WTC11 (cell line): ENCODE results near the gene ANP32B. TPM values are rescaled to one million over a fixed set of nuclear protein-coding genes. Genes with fewer than 3 reads are reported as not detected.

Source experiments
- ATAC-seq: fragments of 200-7000 bp; cut with Tn5 transposase; 2 replicates; pipeline ENCODE4 v1.10.0; 2021; ENCODE audit warnings: mild to moderate bottlenecking, moderate library complexity
- CTCF ChIA-PET: fragments of 300-600 bp; sonication (Branson Sonifier 250); formaldehyde crosslinking; loops from one replicate; lab custom pipeline; 2021; ENCODE audit warnings: antibody characterized with exemption; lab: Charles Lee
- POLR2A ChIA-PET: fragments of 350-600 bp; sonication (Branson Sonifier 250); formaldehyde crosslinking; loops from one replicate; lab custom pipeline; 2021; ENCODE audit warnings: antibody characterized with exemption; lab: Charles Lee
- DNase-seq: peaks from one replicate; pipeline ENCODE4 v3.0.0; 2021; ENCODE audit warnings: low spot score
- H3K27ac Mint-ChIP-seq: 2 replicates; pipeline ENCODE4 v1.8.0; 2021; ENCODE audit warnings: mixed read lengths
- H3K27me3 Mint-ChIP-seq: 2 replicates; pipeline ENCODE4 v1.8.0; 2021; ENCODE audit warnings: low read depth, mild to moderate bottlenecking, moderate library complexity, mixed read lengths
- H3K36me3 Mint-ChIP-seq: 2 replicates; pipeline ENCODE4 v1.8.0; 2021; ENCODE audit warnings: mixed read lengths
- H3K4me1 Mint-ChIP-seq: 2 replicates; pipeline ENCODE4 v1.8.0; 2022; ENCODE audit warnings: mixed read lengths
- H3K4me3 Mint-ChIP-seq: 2 replicates; pipeline ENCODE4 v1.8.0; 2021; ENCODE audit warnings: mild to moderate bottlenecking, moderate library complexity, mixed read lengths
- H3K9me3 Mint-ChIP-seq: 2 replicates; pipeline ENCODE4 v1.8.0; 2021; ENCODE audit warnings: mixed read lengths
- ATF2 ChIP-seq: sonication (generic); formaldehyde crosslinking; IDR thresholded peaks from 2 replicates; pipeline ENCODE4 v1.8.1; 2022; ENCODE audit warnings: low read depth, missing genetic modification reagents, borderline replicate concordance
- ATF6 ChIP-seq: sonication (generic); formaldehyde crosslinking; IDR thresholded peaks from 2 replicates; pipeline ENCODE4 v1.8.1; 2023; ENCODE audit warnings: mild to moderate bottlenecking, missing genetic modification reagents
- CDX4 ChIP-seq: fragments of 250-450 bp; sonication (Bioruptor Pico); IDR thresholded peaks from 2 replicates; pipeline ENCODE4 v1.9.0; 2021; ENCODE audit warnings: moderate library complexity, mild to moderate bottlenecking, inconsistent platforms, borderline replicate concordance
- E2F1 ChIP-seq: sonication (generic); formaldehyde crosslinking; IDR thresholded peaks from 2 replicates; pipeline ENCODE4 v1.8.0; 2022; ENCODE audit warnings: mild to moderate bottlenecking, missing genetic modification reagents
- EMX1 ChIP-seq: fragments of 250-450 bp; sonication (Bioruptor Pico); IDR thresholded peaks from 2 replicates; pipeline ENCODE4 v1.8.0; 2021; ENCODE audit warnings: mild to moderate bottlenecking
- ESRRA ChIP-seq: sonication (generic); formaldehyde crosslinking; IDR thresholded peaks from 2 replicates; pipeline ENCODE4 v1.8.1; 2022; ENCODE audit warnings: mild to moderate bottlenecking, missing genetic modification reagents, borderline replicate concordance
- ETV6 ChIP-seq: sonication (generic); formaldehyde crosslinking; IDR thresholded peaks from 2 replicates; pipeline ENCODE4 v1.8.1; 2022; ENCODE audit warnings: mild to moderate bottlenecking, missing genetic modification reagents
- GABPB1 ChIP-seq: sonication (generic); formaldehyde crosslinking; IDR thresholded peaks from 2 replicates; pipeline ENCODE4 v1.8.1; 2023; ENCODE audit warnings: mild to moderate bottlenecking, missing genetic modification reagents
- GTF2I ChIP-seq: fragments of 250-450 bp; sonication (Bioruptor Pico); conservative IDR thresholded peaks from 2 replicates; pipeline ENCODE4 v1.4.0; 2021; ENCODE audit warnings: mild to moderate bottlenecking
- JAZF1 ChIP-seq: fragments of 250-450 bp; sonication (Bioruptor Pico); IDR thresholded peaks from 2 replicates; pipeline ENCODE4 v1.9.0; 2021; ENCODE audit warnings: moderate library complexity, mild to moderate bottlenecking, inconsistent platforms
- MLX ChIP-seq: sonication (generic); formaldehyde crosslinking; IDR thresholded peaks from 2 replicates; pipeline ENCODE4 v1.8.1; 2023; ENCODE audit warnings: mild to moderate bottlenecking, missing genetic modification reagents, moderate library complexity
- MYBL2 ChIP-seq: sonication (generic); formaldehyde crosslinking; IDR thresholded peaks from 2 replicates; pipeline ENCODE4 v1.8.1; 2023; ENCODE audit warnings: mild to moderate bottlenecking, moderate library complexity, missing genetic modification reagents
- PREB ChIP-seq: sonication (generic); formaldehyde crosslinking; IDR thresholded peaks from 2 replicates; pipeline ENCODE4 v1.8.1; 2022; ENCODE audit warnings: mild to moderate bottlenecking, missing genetic modification reagents, moderate library complexity, borderline replicate concordance
- SOX15 ChIP-seq: fragments of 250-450 bp; sonication (Bioruptor Pico); IDR thresholded peaks from 2 replicates; pipeline ENCODE4 v1.9.0; 2021; ENCODE audit warnings: mild to moderate bottlenecking
- TEAD1 ChIP-seq: sonication (generic); formaldehyde crosslinking; IDR thresholded peaks from 2 replicates; pipeline ENCODE4 v1.8.0; 2022; ENCODE audit warnings: mild to moderate bottlenecking, missing genetic modification reagents
- TP53 ChIP-seq: sonication (generic); formaldehyde crosslinking; IDR thresholded peaks from 2 replicates; pipeline ENCODE4 v1.8.1; 2023; ENCODE audit warnings: mild to moderate bottlenecking, missing genetic modification reagents
- ZBTB43 ChIP-seq: sonication (generic); formaldehyde crosslinking; IDR thresholded peaks from 2 replicates; pipeline ENCODE4 v1.8.1; 2023; ENCODE audit warnings: mild to moderate bottlenecking, missing genetic modification reagents
- ZNF232 ChIP-seq: sonication (generic); formaldehyde crosslinking; IDR thresholded peaks from 2 replicates; pipeline ENCODE4 v1.8.0; 2022; ENCODE audit warnings: mild to moderate bottlenecking, missing genetic modification reagents
- total RNA-seq: library from RNA; stranded (reverse); gene quantifications from 3 replicates; pipeline ENCODE4 v1.2.3, GENCODE V29; 2021

ANP32B gene
- total RNA-seq, 1 experiment from 2014 or later = 150 TPM

GRCh38 chr9:97938081-97938644 is 45.0 kb upstream of the ANP32B start, which contains the start of gene HEMGN:
TSS of gene HEMGN (minus strand) at chr9:97938172. CDS start at chr9:97938136, 36 bp downstream.
- peaks cover 76% of the 10 kb centered on the region for H3K27me3 Mint-ChIP-seq
- H3K4me3 Mint-ChIP-seq = no peak within 1 kb of the TSS
- POLR2A ChIA-PET = no interaction called here
- H3K36me3 Mint-ChIP-seq = no peaks in the 10 kb centered on the region
- peaks cover 8% of the 10 kb centered on the region for H3K4me1 Mint-ChIP-seq
- DNase-seq (no peak), ATAC-seq (no peak)
- no peak within 1 kb of the TSS for H3K27ac Mint-ChIP-seq
- H3K9me3 Mint-ChIP-seq = no peaks in the 10 kb centered on the region
- TF ChIP-seq ATF2 (CRISPR knock-in tag) (no peak), GABPB1 (CRISPR knock-in tag) (no peak), JAZF1 (CRISPR knock-in tag) (no peak), ATF6 (CRISPR knock-in tag) (no peak), GTF2I (no peak), ESRRA (CRISPR knock-in tag) (no peak), PREB (CRISPR knock-in tag) (no peak), TP53 (CRISPR knock-in tag) (no peak), TEAD1 (CRISPR knock-in tag) (no peak), SOX15 (CRISPR knock-in tag) (no peak), MYBL2 (CRISPR knock-in tag) (no peak), MLX (CRISPR knock-in tag) (no peak), ETV6 (CRISPR knock-in tag) (no peak), CDX4 (CRISPR knock-in tag) (no peak), ZBTB43 (CRISPR knock-in tag) (no peak), EMX1 (CRISPR knock-in tag) (no peak), E2F1 (CRISPR knock-in tag) (no peak), ZNF232 (CRISPR knock-in tag) (no peak)
- CTCF ChIA-PET = no interaction called here
